Measurements from ENCODE around the gene PACRG.

DNA sequence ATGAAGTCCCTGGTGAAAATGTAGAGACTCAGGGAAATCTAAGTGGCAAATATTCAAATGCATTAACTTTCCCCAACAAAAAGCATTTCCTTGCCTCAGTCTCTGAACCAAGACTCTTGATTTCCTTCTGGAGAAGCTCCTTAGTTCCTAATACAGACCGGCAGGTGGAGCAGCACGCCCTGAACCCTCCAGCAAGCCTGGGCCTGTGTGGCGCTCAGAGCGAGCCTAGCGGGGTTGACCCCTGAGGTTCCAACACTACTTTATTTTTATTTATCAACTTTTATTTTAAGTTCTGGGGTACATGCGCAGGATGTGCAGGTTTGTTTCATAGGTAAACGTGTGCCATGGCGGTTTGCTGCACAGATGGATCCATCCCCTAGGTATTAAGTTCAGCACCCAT, 50.8 kb downstream of the PACRG start:
- TF ChIP-seq, protein P1, sequence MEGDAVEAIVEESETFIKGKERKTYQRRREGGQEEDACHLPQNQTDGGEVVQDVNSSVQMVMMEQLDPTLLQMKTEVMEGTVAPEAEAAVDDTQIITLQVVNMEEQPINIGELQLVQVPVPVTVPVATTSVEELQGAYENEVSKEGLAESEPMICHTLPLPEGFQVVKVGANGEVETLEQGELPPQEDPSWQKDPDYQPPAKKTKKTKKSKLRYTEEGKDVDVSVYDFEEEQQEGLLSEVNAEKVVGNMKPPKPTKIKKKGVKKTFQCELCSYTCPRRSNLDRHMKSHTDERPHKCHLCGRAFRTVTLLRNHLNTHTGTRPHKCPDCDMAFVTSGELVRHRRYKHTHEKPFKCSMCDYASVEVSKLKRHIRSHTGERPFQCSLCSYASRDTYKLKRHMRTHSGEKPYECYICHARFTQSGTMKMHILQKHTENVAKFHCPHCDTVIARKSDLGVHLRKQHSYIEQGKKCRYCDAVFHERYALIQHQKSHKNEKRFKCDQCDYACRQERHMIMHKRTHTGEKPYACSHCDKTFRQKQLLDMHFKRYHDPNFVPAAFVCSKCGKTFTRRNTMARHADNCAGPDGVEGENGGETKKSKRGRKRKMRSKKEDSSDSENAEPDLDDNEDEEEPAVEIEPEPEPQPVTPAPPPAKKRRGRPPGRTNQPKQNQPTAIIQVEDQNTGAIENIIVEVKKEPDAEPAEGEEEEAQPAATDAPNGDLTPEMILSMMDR (IDR thresholded peaks at IDR 0.05) = no peak
- TF ChIP-seq POLR2A (IDR thresholded peaks at IDR 0.05) = no peak
